Body of pancreas (tissue), 4 donors: ENCODE results near the gene RAB5B. TPM values are rescaled to one million over a fixed set of nuclear protein-coding genes. Genes with fewer than 3 reads are reported as not detected.
A peak's percentile ranks its signal among the peaks of the same experiment; 100 is the strongest.

Experiments used
- ATAC-seq: fragments of 150-250 bp; one replicate; pipeline ENCODE4 v1.9.1; 2016
- DNase-seq, 4 donors: peaks; one replicate each; pipeline ENCODE4 v3.0.0-alpha.2; 2019
- H3K27ac ChIP-seq, 4 donors: fragments of 200-600 bp; sonication (generic); 1 replicate in 3 of 4; 2 replicates in 1 of 4; pipeline versions ENCODE4 v1.5.1 to v1.6.1; 2016 to 2019; ENCODE audit warnings: mild to moderate bottlenecking in 1 of 4, mixed read lengths in 1 of 4, moderate library complexity in 1 of 4
- H3K27me3 ChIP-seq, 2 donors: fragments of 200-600 bp; sonication (generic); one replicate each; pipeline ENCODE4 v1.6.0; 2016; ENCODE audit warnings: mild to moderate bottlenecking in 1 of 2
- H3K36me3 ChIP-seq, 2 donors: fragments of 200-600 bp; sonication (generic); replicated peaks in 1 of 2; 2 replicates each; pipeline ENCODE4 v1.5.1; 2016; ENCODE audit warnings: low read depth in 2 of 2; ENCODE audit not compliant: insufficient read depth in 1 of 2
- H3K4me1 ChIP-seq: fragments of 200-600 bp; sonication (generic); one replicate; pipeline ENCODE4 v1.6.0; 2016
- H3K4me3 ChIP-seq, 2 donors: fragments of 200-600 bp; sonication (generic); 1 replicate in 1 of 2; 2 replicates in 1 of 2; pipeline ENCODE4 v1.5.1; 2016 to 2019
- H3K9me3 ChIP-seq, 3 donors: fragments of 200-600 bp; sonication (generic); 1 replicate in 2 of 3; 2 replicates in 1 of 3; pipeline ENCODE4 v1.5.1; 2016
- POLR2A ChIP-seq, 3 donors: fragments of 450-650 bp; IDR thresholded peaks; one replicate each; pipeline ENCODE4 v1.6.1; 2016; ENCODE audit warnings: antibody characterized with exemption in 3 of 3, mild to moderate bottlenecking in 2 of 3
- WGBS, 2 donors: methylation state at CpG; one replicate each; pipeline ENCODE4 v1.1.5; 2017; 5-methylcytosine and 5-hydroxymethylcytosine counted together
- intact Hi-C: fragments of 100-400 bp; cut with DNase I; formaldehyde crosslinking; loops from one replicate; pipeline ENCODE4 v1.15.1; 2023
- total RNA-seq, 2 donors: library from RNA; depleted of rRNA; stranded (reverse); fragments of >200 nt; gene quantifications; one replicate each; pipeline ENCODE4 v1.1.0, GENCODE V29; 2016
- TF ChIP-seq, protein P1 (sequence below), 7 experiments: fragments of 450-650 bp in 4 of 7; fragments of 200-600 bp in 3 of 7; sonication (generic) in 3 of 7; IDR thresholded peaks; one replicate each; pipeline ENCODE4 v1.5.1; 2016 to 2019; ENCODE audit warnings: antibody characterized with exemption in 7 of 7

The RAB5B gene
- total RNA-seq, 2 donors from 2014 or later = 28.3 to 33.9 TPM

DNA sequence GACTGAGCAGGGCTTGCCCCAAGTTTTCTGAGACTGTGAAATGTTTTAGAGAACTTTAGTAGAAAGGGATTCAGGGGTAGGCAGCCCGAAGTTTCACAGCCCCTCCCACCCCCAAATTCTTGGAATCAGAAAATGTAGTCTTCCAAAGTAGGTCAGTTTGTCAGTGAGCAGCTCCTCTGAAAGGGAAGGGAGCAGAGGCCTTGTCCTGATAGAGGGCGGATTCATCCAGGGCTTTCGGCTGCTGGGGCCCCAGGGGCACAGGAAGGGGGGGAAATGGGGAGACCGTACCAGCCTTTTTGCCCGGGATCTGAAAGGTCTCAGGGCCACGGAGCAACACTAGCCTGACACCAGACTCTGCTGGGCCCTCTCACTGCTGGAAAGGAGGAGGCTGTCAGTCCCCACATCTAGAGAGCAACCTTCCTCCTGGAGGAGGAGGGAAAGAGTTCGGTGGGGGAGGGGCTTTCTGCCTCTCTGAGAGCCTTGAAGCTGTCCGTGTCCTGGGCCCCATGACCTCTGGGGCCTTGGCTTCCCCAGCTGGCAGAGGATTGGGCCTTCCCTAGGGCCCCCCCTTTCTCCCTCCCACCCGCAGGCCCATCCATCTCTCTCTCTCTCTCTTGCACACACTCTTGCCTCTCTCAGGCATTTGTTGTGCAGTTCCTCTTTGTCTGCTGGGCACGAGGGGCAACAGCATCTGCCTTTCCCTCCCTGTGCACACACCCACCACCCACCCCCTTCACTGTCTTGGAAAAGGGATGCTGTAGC is 46.7 kb downstream of the RAB5B start, which contains the start of gene IKZF4:
IKZF4 (plus strand) TSS at position 621 of the 762 bp plus-strand sequence. CDS start 451 bp downstream, outside the sequence.
- Histone ChIP-seq H3K36me3 (no peaks in the 10 kb centered on the region), H3K27ac (peak within 1 kb of the TSS in 1 of 4 donors; percentile 25), H3K27me3 (no peaks in the 10 kb centered on the region), H3K9me3 (no peaks in the 10 kb centered on the region), H3K4me1 (no peaks in the 10 kb centered on the region), H3K4me3 (no peak within 1 kb of the TSS)
- intact Hi-C loops = no loop called here
- DNase-seq = peak in 3 of 4 donors; percentile 26 to 46 (median 27)
- 46 to 62% methylated on average over 8 to 10 of the region's 10 CpGs for WGBS, 2 donors
- TF ChIP-seq, protein P1, sequence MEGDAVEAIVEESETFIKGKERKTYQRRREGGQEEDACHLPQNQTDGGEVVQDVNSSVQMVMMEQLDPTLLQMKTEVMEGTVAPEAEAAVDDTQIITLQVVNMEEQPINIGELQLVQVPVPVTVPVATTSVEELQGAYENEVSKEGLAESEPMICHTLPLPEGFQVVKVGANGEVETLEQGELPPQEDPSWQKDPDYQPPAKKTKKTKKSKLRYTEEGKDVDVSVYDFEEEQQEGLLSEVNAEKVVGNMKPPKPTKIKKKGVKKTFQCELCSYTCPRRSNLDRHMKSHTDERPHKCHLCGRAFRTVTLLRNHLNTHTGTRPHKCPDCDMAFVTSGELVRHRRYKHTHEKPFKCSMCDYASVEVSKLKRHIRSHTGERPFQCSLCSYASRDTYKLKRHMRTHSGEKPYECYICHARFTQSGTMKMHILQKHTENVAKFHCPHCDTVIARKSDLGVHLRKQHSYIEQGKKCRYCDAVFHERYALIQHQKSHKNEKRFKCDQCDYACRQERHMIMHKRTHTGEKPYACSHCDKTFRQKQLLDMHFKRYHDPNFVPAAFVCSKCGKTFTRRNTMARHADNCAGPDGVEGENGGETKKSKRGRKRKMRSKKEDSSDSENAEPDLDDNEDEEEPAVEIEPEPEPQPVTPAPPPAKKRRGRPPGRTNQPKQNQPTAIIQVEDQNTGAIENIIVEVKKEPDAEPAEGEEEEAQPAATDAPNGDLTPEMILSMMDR (IDR thresholded peaks at IDR 0.05) = no peak
- no peak for TF ChIP-seq POLR2A (IDR thresholded peaks at IDR 0.05)
- no peak for ATAC-seq

DNA sequence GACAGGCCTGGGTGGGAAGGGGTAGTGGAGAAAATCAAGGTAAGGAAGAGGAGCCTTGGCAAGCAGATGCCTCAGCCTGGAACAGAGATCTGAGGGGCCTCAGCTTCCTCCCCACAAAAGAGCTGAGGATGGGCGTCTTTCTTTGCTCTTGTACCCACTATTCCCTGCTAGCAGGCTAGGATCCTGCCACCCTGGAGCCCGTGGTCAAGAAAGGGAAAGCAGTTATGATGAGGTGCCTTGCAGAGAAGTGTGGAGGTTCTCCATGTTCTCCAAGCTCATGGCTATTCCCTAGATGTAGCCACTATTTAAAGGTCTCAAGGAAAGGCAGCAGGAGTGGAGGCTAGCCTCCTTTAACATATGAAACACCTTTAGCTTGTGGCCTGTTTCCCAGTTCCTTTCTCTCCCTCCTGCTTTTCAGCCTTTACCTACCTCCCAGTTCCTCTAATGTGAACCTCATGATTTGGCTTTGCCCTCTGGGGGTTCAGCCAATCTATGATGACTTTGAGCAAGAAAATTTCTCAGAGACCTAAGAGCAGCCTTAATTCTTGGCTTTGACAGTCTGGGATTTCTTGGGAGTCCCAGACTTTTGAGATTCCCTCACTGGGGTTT is 48.1 kb downstream of the RAB5B start:
- no peak for TF ChIP-seq POLR2A (IDR thresholded peaks at IDR 0.05)
- TF ChIP-seq, protein P1 (IDR thresholded peaks at IDR 0.05) = no peak
- 37 to 71% methylated on average over 2 of the region's 2 CpGs for WGBS, 2 donors
- no peak overlapping the region for H3K4me3 ChIP-seq
- H3K36me3 ChIP-seq = no peaks in the 10 kb centered on the region
- H3K9me3 ChIP-seq = no peaks in the 10 kb centered on the region
- H3K27ac ChIP-seq = no peak overlapping the region
- intact Hi-C loops = no loop called here
- ATAC-seq (no peak), DNase-seq (no peak)
- no peaks in the 10 kb centered on the region for H3K4me1 ChIP-seq
- H3K27me3 ChIP-seq = no peaks in the 10 kb centered on the region

DNA sequence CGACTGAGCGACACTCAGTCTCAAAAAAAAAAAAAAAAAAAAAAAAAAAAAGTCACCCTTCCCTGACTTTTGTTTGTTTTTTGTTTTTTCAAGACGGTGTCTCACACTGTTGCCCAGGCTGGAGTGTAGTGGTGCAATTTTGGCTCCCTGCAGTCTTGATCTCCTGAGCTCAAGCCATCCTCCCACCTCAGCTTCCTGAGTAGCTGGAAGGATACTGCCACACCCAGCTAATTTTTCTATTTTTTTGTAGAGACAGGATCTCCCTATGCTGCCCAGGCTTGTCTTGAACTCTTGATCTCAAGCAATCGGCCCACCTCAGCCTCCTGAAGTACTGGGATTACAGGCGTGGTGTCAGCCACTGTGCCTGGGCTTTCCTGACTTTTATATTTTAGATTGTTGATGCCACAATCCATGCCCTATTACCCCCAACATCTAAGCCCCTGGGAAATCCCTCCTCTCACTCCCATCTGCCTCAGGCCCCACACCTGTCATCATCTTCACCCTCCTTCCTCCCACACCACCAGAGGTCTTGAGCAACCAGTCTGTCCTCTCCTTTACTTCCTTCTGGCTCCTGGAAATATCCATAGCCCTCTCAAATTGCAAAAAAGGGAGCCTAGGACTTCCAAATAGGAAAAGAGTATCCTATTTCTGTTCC is 54.8 kb downstream of the RAB5B start:
- WGBS, 2 donors = 73 to 76% methylated on average over 3 to 5 of the region's 5 CpGs
- peaks cover 0 to 3% of the 10 kb centered on the region in 2 donors for H3K36me3 ChIP-seq
- TF ChIP-seq, protein P1 (IDR thresholded peaks at IDR 0.05) = no peak
- no peak for TF ChIP-seq POLR2A (IDR thresholded peaks at IDR 0.05)
- peak overlapping the region in 1 of 4 donors; percentile 66 for H3K27ac ChIP-seq
- no peak for DNase-seq
- H3K27me3 ChIP-seq = no peaks in the 10 kb centered on the region
- H3K9me3 ChIP-seq = no peaks in the 10 kb centered on the region
- H3K4me3 ChIP-seq = no peak overlapping the region
- intact Hi-C loops = no loop called here
- ATAC-seq = no peak
- no peaks in the 10 kb centered on the region for H3K4me1 ChIP-seq

DNA sequence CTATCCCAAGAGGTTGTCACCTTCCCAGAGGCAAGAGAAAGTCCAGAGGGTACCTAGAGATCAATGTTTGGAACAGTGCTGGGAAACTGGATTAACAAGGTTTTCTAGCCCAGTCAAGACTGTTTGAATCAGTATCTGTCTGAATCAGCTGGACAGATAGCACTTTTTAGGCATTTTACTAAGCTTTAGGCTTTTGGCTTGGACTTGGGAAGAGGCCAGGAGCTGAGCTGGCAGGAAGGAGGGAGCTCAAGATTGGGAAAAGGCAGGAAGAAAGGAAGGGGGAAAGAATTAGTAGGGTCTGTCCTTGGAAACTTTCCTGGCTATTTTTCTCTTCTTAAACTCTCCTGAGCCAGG is 55.3 kb downstream of the RAB5B start:
- TF ChIP-seq, protein P1 (IDR thresholded peaks at IDR 0.05) = no peak
- no peak for TF ChIP-seq POLR2A (IDR thresholded peaks at IDR 0.05)
- Histone ChIP-seq H3K4me3 (no peak overlapping the region), H3K27ac (peak overlapping the region in 1 of 4 donors; percentile 66), H3K4me1 (no peaks in the 10 kb centered on the region), H3K27me3 (no peaks in the 10 kb centered on the region), H3K36me3 (peaks cover 0 to 3% of the 10 kb centered on the region in 2 donors), H3K9me3 (no peaks in the 10 kb centered on the region)
- DNase-seq (no peak), ATAC-seq (no peak)
- intact Hi-C loops = no loop called here
